ENCODE results near the gene FBXW12.

FBXW12 gene

GRCh38 chr3:48428572-48429316 lies 56.7 kb downstream of the FBXW12 start:
- peak overlapping the region; percentile 70 for H3K4me3 ChIP-seq (ENCODE audit: low read depth, low read length)
- CTCF ChIA-PET, result interaction anchor here (2.9 kb wide), 1 partner anchor 28 kb away, joined by 9 read pairs; no protein-coding TSS in a partner anchor
- H3K36me3 ChIP-seq (ENCODE audit: control insufficient read depth in 2 of 2, insufficient read depth in 1 of 2, low read length in 2 of 2), result peaks cover 0 to 28% of the 10 kb centered on the region in 2 experiments; a peak in 1 of 3 replicates
- no peaks in the 10 kb centered on the region for H3K9me3 ChIP-seq (ENCODE audit: control insufficient read depth, insufficient read depth, low read depth, low read length)
- POLR2A ChIA-PET, result interaction anchor here (1.0 kb wide), 1 partner anchor 11 kb away, joined by 6 read pairs; the partner anchor contains the start of genes CCDC51 and TMA7
- peak; percentile 49; the same call in 1 of the 2 replicates for TF ChIP-seq GLIS2 (tag by site-specific recombination; IDR thresholded peaks at IDR 0.05)
- peak; percentile 68 for TF ChIP-seq ZBTB20 (tag by site-specific recombination; IDR thresholded peaks at IDR 0.05)
- no peak for TF ChIP-seq ZNF585B (tag by site-specific recombination; IDR thresholded peaks at IDR 0.05)
- no peak for TF ChIP-seq REPIN1 (tag by site-specific recombination; IDR thresholded peaks at IDR 0.05; ENCODE audit: low read depth)
- no peak for TF ChIP-seq KLF1 (tag by site-specific recombination; IDR thresholded peaks at IDR 0.05)
- TF ChIP-seq ZNF335 (tag by site-specific recombination; conservative IDR thresholded peaks at IDR 0.05), result 0 out of 2 replicates have a peak, but pooled peaks have one; percentile 8
- TF ChIP-seq PATZ1 (tag by site-specific recombination; IDR thresholded peaks at IDR 0.05), result 0 out of 2 replicates have a peak, but pooled peaks have one; percentile 40
- peak overlapping the region; percentile 66; the same call in 1 of the 2 replicates for H3K27ac ChIP-seq (ENCODE audit: extremely low read depth, low read depth, low read length)
- H3K4me1 ChIP-seq (ENCODE audit: control insufficient read depth, insufficient read depth, low read length), result peaks cover 3% of the 10 kb centered on the region; the same call in 1 of the 2 replicates

- H3K27ac ChIP-seq (ENCODE audit: extremely low read depth, low read depth, low read length), result peak overlapping the region; percentile 66; the same call in 1 of the 2 replicates
- CTCF ChIA-PET, result interaction anchor here (0.7 to 2.9 kb wide), 2 partner anchors 10 to 29 kb away, joined by 3 to 9 read pairs; partner anchors contain the start of genes CCDC51 and TMA7
- POLR2A ChIA-PET, result interaction anchor here (1.0 to 1.2 kb wide), 1 partner anchor 10 kb away, joined by 3 to 6 read pairs; the partner anchor contains the start of genes CCDC51 and TMA7
- H3K4me3 ChIP-seq (ENCODE audit: low read depth, low read length), result peak overlapping the region; percentile 70
- peaks cover 0 to 35% of the 10 kb centered on the region in 2 experiments; a peak in 1 of 3 replicates for H3K36me3 ChIP-seq (ENCODE audit: control insufficient read depth in 2 of 2, insufficient read depth in 1 of 2, low read length in 2 of 2)
- peaks cover 3% of the 10 kb centered on the region; the same call in 1 of the 2 replicates for H3K4me1 ChIP-seq (ENCODE audit: control insufficient read depth, insufficient read depth, low read length)
- H3K9me3 ChIP-seq (ENCODE audit: control insufficient read depth, insufficient read depth, low read depth, low read length), result no peaks in the 10 kb centered on the region
- TF ChIP-seq ZNF354C (tag by site-specific recombination; IDR thresholded peaks at IDR 0.05; ENCODE audit: borderline replicate concordance, low read depth), result no peak
- TF ChIP-seq ZBTB26 (tag by site-specific recombination; optimal IDR thresholded peaks at IDR 0.05), result peak; percentile 63
- TF ChIP-seq ZNF133 (tag by site-specific recombination; IDR thresholded peaks at IDR 0.05), result no peak
- TF ChIP-seq BCL11A (tag by site-specific recombination; IDR thresholded peaks at IDR 0.05; ENCODE audit: low read depth), result no peak
- no peak for TF ChIP-seq WT1 (tag by site-specific recombination; IDR thresholded peaks at IDR 0.05)
- no peak for TF ChIP-seq BCL11B (tag by site-specific recombination; IDR thresholded peaks at IDR 0.05; ENCODE audit: low read depth)
- peak; percentile 27; the same call in 1 of the 2 replicates for TF ChIP-seq GLIS1 (tag by site-specific recombination; IDR thresholded peaks at IDR 0.05)
- peak; percentile 91 for TF ChIP-seq HIC1 (tag by site-specific recombination; IDR thresholded peaks at IDR 0.05)
- no peak for TF ChIP-seq ZNF24 (tag by site-specific recombination; IDR thresholded peaks at IDR 0.05)
- no peak for TF ChIP-seq ZNF148 (tag by site-specific recombination; IDR thresholded peaks at IDR 0.05; ENCODE audit: borderline replicate concordance)
- no peak for TF ChIP-seq ZNF138 (tag by site-specific recombination; IDR thresholded peaks at IDR 0.05; ENCODE audit: borderline replicate concordance)
- no peak for TF ChIP-seq ZNF18 (tag by site-specific recombination; IDR thresholded peaks at IDR 0.05)
- TF ChIP-seq ZNF639 (tag by site-specific recombination; IDR thresholded peaks at IDR 0.05), result no peak
- no peak for TF ChIP-seq ZNF548 (tag by site-specific recombination; IDR thresholded peaks at IDR 0.05)
Observed at GRCh38 chr3:48429317-48429959, 57.4 kb downstream of the FBXW12 start.
